ENCODE measurements around the gene MORF4L1.

DNA sequence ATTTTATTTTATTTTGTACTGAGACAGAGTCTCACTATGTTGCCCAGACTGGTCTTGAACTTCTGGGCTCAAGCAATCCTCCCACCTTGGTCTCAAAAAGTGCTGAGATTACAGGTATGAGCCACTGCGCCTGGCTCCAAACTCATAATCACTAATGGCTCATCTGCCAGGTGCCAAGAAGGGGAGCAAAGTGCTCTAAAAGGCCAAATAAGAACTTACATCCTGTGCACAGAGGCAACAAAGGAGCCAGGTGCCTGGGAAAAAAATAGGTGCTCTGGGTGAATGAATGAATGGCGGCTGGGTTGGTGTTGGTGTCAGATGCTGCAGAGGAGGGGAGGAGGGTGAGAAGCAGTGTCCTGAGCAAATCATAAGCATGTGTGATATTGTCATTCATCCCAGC lies 35.6 kb upstream of the MORF4L1 start:
- TF ChIP-seq POLR2AphosphoS5 (IDR thresholded peaks at IDR 0.05) (no peak), POLR2A (IDR thresholded peaks at IDR 0.05) (no peak)
- TF ChIP-seq, protein P1, sequence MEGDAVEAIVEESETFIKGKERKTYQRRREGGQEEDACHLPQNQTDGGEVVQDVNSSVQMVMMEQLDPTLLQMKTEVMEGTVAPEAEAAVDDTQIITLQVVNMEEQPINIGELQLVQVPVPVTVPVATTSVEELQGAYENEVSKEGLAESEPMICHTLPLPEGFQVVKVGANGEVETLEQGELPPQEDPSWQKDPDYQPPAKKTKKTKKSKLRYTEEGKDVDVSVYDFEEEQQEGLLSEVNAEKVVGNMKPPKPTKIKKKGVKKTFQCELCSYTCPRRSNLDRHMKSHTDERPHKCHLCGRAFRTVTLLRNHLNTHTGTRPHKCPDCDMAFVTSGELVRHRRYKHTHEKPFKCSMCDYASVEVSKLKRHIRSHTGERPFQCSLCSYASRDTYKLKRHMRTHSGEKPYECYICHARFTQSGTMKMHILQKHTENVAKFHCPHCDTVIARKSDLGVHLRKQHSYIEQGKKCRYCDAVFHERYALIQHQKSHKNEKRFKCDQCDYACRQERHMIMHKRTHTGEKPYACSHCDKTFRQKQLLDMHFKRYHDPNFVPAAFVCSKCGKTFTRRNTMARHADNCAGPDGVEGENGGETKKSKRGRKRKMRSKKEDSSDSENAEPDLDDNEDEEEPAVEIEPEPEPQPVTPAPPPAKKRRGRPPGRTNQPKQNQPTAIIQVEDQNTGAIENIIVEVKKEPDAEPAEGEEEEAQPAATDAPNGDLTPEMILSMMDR (IDR thresholded peaks at IDR 0.05): no peak
